Ascending aorta (tissue), 2 donors: ENCODE data around the gene FGF12. TPM values are rescaled to one million over a fixed set of nuclear protein-coding genes. Genes with fewer than 3 reads are reported as not detected.

Source experiments
- DNase-seq, 2 donors: peaks; one replicate each; pipeline ENCODE4 v3.0.0-alpha.2; 2019; ENCODE audit warnings: low spot score in 2 of 2
- H3K27ac ChIP-seq, 2 donors: fragments of 200-600 bp; sonication (generic); one replicate each; pipeline ENCODE4 v1.5.1; 2016 to 2017; ENCODE audit warnings: mild to moderate bottlenecking in 1 of 2
- H3K27me3 ChIP-seq: fragments of 200-600 bp; sonication (generic); one replicate; pipeline ENCODE4 v1.5.1; 2017
- H3K36me3 ChIP-seq, 2 donors: fragments of 200-600 bp; sonication (generic); one replicate each; pipeline ENCODE4 v1.5.1; 2016
- H3K4me1 ChIP-seq, 2 donors: fragments of 200-600 bp; sonication (generic); one replicate each; pipeline ENCODE4 v1.5.1; 2016 to 2017; ENCODE audit warnings: mild to moderate bottlenecking in 1 of 2
- H3K4me3 ChIP-seq, 2 donors: fragments of 200-600 bp; sonication (generic); one replicate each; pipeline ENCODE4 v1.5.1; 2016 to 2017; ENCODE audit warnings: mild to moderate bottlenecking in 1 of 2
- H3K9me3 ChIP-seq, 2 donors: fragments of 200-600 bp; sonication (generic); one replicate each; pipeline ENCODE4 v1.5.1; 2016
- CTCF ChIP-seq, 3 experiments: fragments of 200-600 bp in 2 of 3; fragments of 450-650 bp in 1 of 3; sonication (generic) in 2 of 3; IDR thresholded peaks; one replicate each; pipeline ENCODE4 v1.5.1; 2016 to 2019; ENCODE audit warnings: antibody characterized with exemption in 3 of 3, mild to moderate bottlenecking in 1 of 3, moderate library complexity in 1 of 3
- intact Hi-C: fragments of 100-400 bp; cut with DNase I; formaldehyde crosslinking; loops from one replicate; pipeline ENCODE4 v1.15.1; 2023
- total RNA-seq: library from RNA; depleted of rRNA; stranded (reverse); fragments of >200 nt; gene quantifications from one replicate; pipeline ENCODE4 v1.1.0, GENCODE V29; 2016

Gene FGF12
- total RNA-seq, 1 donor from 2014 or later, result 0.43 TPM

DNA sequence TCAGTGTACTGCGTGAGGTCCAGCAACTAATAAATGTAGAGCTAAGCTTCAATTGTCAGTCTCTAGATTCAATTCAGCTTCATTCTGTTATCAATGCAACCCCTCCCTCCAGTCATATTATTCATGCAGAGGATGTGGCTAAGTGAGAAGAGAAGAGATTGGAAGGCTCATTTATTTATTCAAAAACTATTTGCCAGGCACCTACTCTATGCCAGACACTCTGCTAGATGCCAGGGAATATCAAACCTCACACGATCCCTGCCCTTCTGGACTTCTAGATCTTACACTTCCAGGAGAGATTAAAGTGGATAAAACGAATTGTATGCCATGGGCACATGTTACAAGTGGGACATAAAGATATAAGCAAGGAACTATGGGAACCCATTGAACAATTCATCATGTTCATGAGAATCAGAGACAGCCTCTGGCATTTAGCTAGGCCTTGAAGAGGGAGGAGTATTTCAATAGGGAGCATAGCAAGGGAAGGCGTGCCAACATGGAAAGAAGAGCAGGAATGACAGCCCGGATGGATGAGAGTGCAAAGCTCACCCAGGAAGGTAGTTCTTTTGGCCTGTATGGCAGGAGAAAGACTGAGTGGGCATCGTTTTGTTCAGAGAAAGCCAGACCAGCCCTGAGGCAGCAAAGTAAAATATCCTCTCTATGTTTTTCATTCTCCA is 75.4 kb downstream of the FGF12 start:
- H3K27ac ChIP-seq, result no peak overlapping the region
- no peaks in the 10 kb centered on the region for H3K9me3 ChIP-seq
- intact Hi-C loops, result no loop called here
- DNase-seq, result no peak
- H3K4me3 ChIP-seq, result no peak overlapping the region
- TF ChIP-seq CTCF (IDR thresholded peaks at IDR 0.05), result no peak
- no peaks in the 10 kb centered on the region for H3K27me3 ChIP-seq
- no peaks in the 10 kb centered on the region for H3K4me1 ChIP-seq
- H3K36me3 ChIP-seq, result no peaks in the 10 kb centered on the region

GRCh38 chr3:192645437-192645836 is 81.9 kb downstream of the FGF12 start:
- H3K27ac ChIP-seq, result no peak overlapping the region
- no peaks in the 10 kb centered on the region for H3K36me3 ChIP-seq
- DNase-seq, result no peak
- no peak overlapping the region for H3K4me3 ChIP-seq
- no peaks in the 10 kb centered on the region for H3K9me3 ChIP-seq
- no peaks in the 10 kb centered on the region for H3K27me3 ChIP-seq
- no peak for TF ChIP-seq CTCF (IDR thresholded peaks at IDR 0.05)
- H3K4me1 ChIP-seq, result no peaks in the 10 kb centered on the region
- intact Hi-C loops, result no loop called here

DNA sequence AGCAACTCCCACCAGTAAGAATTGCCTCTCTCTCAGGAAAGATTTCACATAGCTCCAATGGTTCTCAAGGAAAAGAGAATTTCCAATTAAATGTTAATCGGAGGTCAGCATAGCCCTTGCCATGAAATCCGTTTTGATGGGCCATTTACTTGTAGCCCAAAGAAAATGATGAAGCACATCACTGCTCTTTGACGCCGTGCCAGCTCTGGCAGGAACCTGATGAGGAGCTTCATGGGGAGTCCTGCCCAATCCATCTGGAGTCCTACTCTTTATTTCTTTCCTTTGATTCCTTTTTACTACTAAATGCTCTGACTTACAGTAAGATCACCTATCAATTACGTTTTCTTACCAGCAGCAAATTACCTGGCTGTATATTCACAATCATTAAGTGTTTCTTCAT is 84.7 kb downstream of the FGF12 start:
- Histone ChIP-seq H3K27ac (no peak overlapping the region), H3K4me3 (no peak overlapping the region), H3K36me3 (no peaks in the 10 kb centered on the region), H3K4me1 (no peaks in the 10 kb centered on the region), H3K9me3 (no peaks in the 10 kb centered on the region), H3K27me3 (no peaks in the 10 kb centered on the region)
- TF ChIP-seq CTCF (IDR thresholded peaks at IDR 0.05), result no peak
- intact Hi-C loops, result no loop called here
- no peak for DNase-seq

GRCh38 chr3:192641919-192642318 is 85.4 kb downstream of the FGF12 start:
- TF ChIP-seq CTCF (IDR thresholded peaks at IDR 0.05), result no peak
- Histone ChIP-seq H3K9me3 (no peaks in the 10 kb centered on the region), H3K4me3 (no peak overlapping the region), H3K27me3 (no peaks in the 10 kb centered on the region), H3K36me3 (no peaks in the 10 kb centered on the region), H3K4me1 (no peaks in the 10 kb centered on the region), H3K27ac (no peak overlapping the region)
- DNase-seq, result no peak
- intact Hi-C loops, result no loop called here

DNA sequence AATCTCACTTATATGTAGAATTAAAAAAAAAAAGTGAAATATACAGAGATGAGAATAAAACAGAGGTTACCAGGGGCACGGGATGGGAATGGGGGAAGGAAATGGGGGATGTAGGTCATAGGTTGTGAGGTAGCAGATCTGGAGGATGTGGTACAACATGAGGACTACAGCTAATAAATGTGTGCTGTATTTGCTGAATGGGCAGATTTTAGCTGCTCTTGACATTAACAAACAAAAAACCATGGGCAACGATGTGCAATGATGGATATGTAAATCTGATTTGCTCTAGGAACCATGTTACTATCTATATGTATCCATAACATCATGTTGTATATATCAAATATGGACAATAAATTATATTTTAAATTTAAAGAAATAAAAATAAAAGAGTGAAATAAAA is 87.4 kb downstream of the FGF12 start:
- intact Hi-C loops, result no loop called here
- H3K9me3 ChIP-seq, result no peaks in the 10 kb centered on the region
- no peaks in the 10 kb centered on the region for H3K36me3 ChIP-seq
- H3K27ac ChIP-seq, result no peak overlapping the region
- no peak for TF ChIP-seq CTCF (IDR thresholded peaks at IDR 0.05)
- no peak overlapping the region for H3K4me3 ChIP-seq
- H3K4me1 ChIP-seq, result no peaks in the 10 kb centered on the region
- H3K27me3 ChIP-seq, result no peaks in the 10 kb centered on the region
- no peak for DNase-seq

- H3K36me3 ChIP-seq, result no peaks in the 10 kb centered on the region
- intact Hi-C loops, result no loop called here
- DNase-seq, result no peak
- no peak overlapping the region for H3K4me3 ChIP-seq
- H3K27ac ChIP-seq, result no peak overlapping the region
- H3K9me3 ChIP-seq, result no peaks in the 10 kb centered on the region
- no peak for TF ChIP-seq CTCF (IDR thresholded peaks at IDR 0.05)
- no peaks in the 10 kb centered on the region for H3K27me3 ChIP-seq
- no peaks in the 10 kb centered on the region for H3K4me1 ChIP-seq
Observed at GRCh38 chr3:192637803-192638202, 89.5 kb downstream of the FGF12 start.
